Loucy (cell line): Measurements from ENCODE around the gene HOXA6.

ENCODE experiments used
- H2AFZ ChIP-seq: fragments of 200-600 bp; sonication (generic); 2 replicates; pipeline ENCODE4 v1.6.0; 2016; ENCODE audit warnings: antibody characterized with exemption, mild to moderate bottlenecking, low read length, moderate library complexity
- H3F3A ChIP-seq: fragments of 200-600 bp; 2 replicates; pipeline ENCODE4 v1.6.0; 2016; ENCODE audit warnings: antibody characterized with exemption, low read depth, mild to moderate bottlenecking
- H3K27me3 ChIP-seq: fragments of 200-600 bp; sonication (generic); 2 replicates; pipeline ENCODE4 v1.6.1; 2014; ENCODE audit warnings: low read length, mild to moderate bottlenecking; ENCODE audit not compliant: insufficient read depth, poor library complexity, severe bottlenecking
- H3K36me3 ChIP-seq: fragments of 200-600 bp; sonication (generic); 2 replicates; pipeline ENCODE4 v1.6.1; 2016; ENCODE audit warnings: low read length; ENCODE audit not compliant: insufficient read depth
- H3K4me1 ChIP-seq: fragments of 200-600 bp; sonication (generic); 2 replicates; pipeline ENCODE4 v1.5.1; 2014; ENCODE audit warnings: low read length, mild to moderate bottlenecking; ENCODE audit not compliant: insufficient read depth, poor library complexity, severe bottlenecking
- H3K4me2 ChIP-seq: fragments of 200-600 bp; sonication (generic); 2 replicates; pipeline ENCODE4 v1.6.0; 2014; ENCODE audit warnings: antibody characterized with exemption, low read length, low read depth, mild to moderate bottlenecking; ENCODE audit not compliant: poor library complexity, severe bottlenecking
- H3K4me3 ChIP-seq: fragments of 200-600 bp; sonication (generic); 2 replicates; pipeline ENCODE4 v1.5.1; 2014; ENCODE audit warnings: low read length, mild to moderate bottlenecking, mixed read lengths; ENCODE audit not compliant: poor library complexity, severe bottlenecking
- H3K79me2 ChIP-seq: fragments of 200-600 bp; sonication (generic); 2 replicates; pipeline ENCODE4 v1.6.1; 2014; ENCODE audit warnings: low read length; ENCODE audit not compliant: insufficient read depth
- H3K9ac ChIP-seq: fragments of 200-600 bp; sonication (generic); 2 replicates; pipeline ENCODE4 v1.6.0; 2014; ENCODE audit warnings: mild to moderate bottlenecking, low read depth, low read length, moderate library complexity; ENCODE audit not compliant: poor library complexity, severe bottlenecking
- H3K9me2 ChIP-seq: fragments of 200-600 bp; sonication (generic); replicated peaks from 2 replicates; pipeline ENCODE4 v1.6.1; 2016; ENCODE audit warnings: low read depth, low read length, mixed read lengths
- H3K9me3 ChIP-seq: fragments of 200-600 bp; sonication (generic); 2 replicates; pipeline ENCODE4 v1.6.1; 2014; ENCODE audit warnings: mild to moderate bottlenecking, antibody characterized with exemption, low read length, low read depth; ENCODE audit not compliant: insufficient read depth
- H4K20me1 ChIP-seq: fragments of 200-600 bp; sonication (generic); 2 replicates; pipeline ENCODE4 v1.6.0; 2014; ENCODE audit warnings: antibody characterized with exemption, low read length, mild to moderate bottlenecking; ENCODE audit not compliant: insufficient read depth, poor library complexity, severe bottlenecking
- CTCF ChIP-seq: fragments of 200-600 bp; sonication (generic); conservative IDR thresholded peaks from 2 replicates; pipeline ENCODE4 v1.5.1; 2014; ENCODE audit warnings: mild to moderate bottlenecking, antibody characterized with exemption, low read length
- EZH2phosphoT487 ChIP-seq: fragments of 200-600 bp; IDR thresholded peaks from 2 replicates; pipeline ENCODE4 v1.6.1; 2018; ENCODE audit warnings: antibody characterized with exemption, mild to moderate bottlenecking, moderate library complexity, borderline replicate concordance

The HOXA6 gene

GRCh38 chr7:27158436-27159265 lies 11.1 kb upstream of the HOXA6 start:
- H3K4me1 ChIP-seq: peaks cover 19% of the 10 kb centered on the region
- peak overlapping the region; percentile 91 for H3K4me2 ChIP-seq
- peak overlapping the region; percentile 99 for H3K9ac ChIP-seq
- H3K36me3 ChIP-seq: peaks cover 17% of the 10 kb centered on the region
- no peaks in the 10 kb centered on the region for H3K9me3 ChIP-seq
- H4K20me1 ChIP-seq: peaks cover 19% of the 10 kb centered on the region
- peaks cover 19% of the 10 kb centered on the region for H3K27me3 ChIP-seq
- TF ChIP-seq EZH2phosphoT487 (no peak), CTCF (no peak)
- H3K9me2 ChIP-seq: no peaks in the 10 kb centered on the region
- peaks cover 98% of the 10 kb centered on the region for H3K79me2 ChIP-seq
- H3F3A ChIP-seq: peaks cover 12% of the 10 kb centered on the region; the same call in 1 of the 2 replicates
- peak overlapping the region; percentile 94 for H3K4me3 ChIP-seq
- H2AFZ ChIP-seq: no peak overlapping the region

GRCh38 chr7:27157702-27158431 lies 10.3 kb upstream of the HOXA6 start:
- no peak for TF ChIP-seq CTCF
- no peak for TF ChIP-seq EZH2phosphoT487
- H3K27me3 ChIP-seq: peaks cover 11% of the 10 kb centered on the region
- H3K9ac ChIP-seq: peak overlapping the region; percentile 99
- H3K79me2 ChIP-seq: peaks cover 98% of the 10 kb centered on the region
- peaks cover 11% of the 10 kb centered on the region for H4K20me1 ChIP-seq
- peaks cover 9% of the 10 kb centered on the region for H3K36me3 ChIP-seq
- no peaks in the 10 kb centered on the region for H3K9me2 ChIP-seq
- peak overlapping the region; percentile 94 for H3K4me3 ChIP-seq
- H3K9me3 ChIP-seq: no peaks in the 10 kb centered on the region
- H2AFZ ChIP-seq: no peak overlapping the region
- peaks cover 27% of the 10 kb centered on the region for H3K4me1 ChIP-seq
- peaks cover 10% of the 10 kb centered on the region; the same call in 1 of the 2 replicates for H3F3A ChIP-seq
- H3K4me2 ChIP-seq: peak overlapping the region; percentile 91

- peaks cover 6% of the 10 kb centered on the region for H3K27me3 ChIP-seq
These were observed 9.5 kb upstream of the HOXA6 start for GRCh38 chr7:27156916-27157701.

More at GRCh38 chr7:27156916-27157701, 9.5 kb upstream of the HOXA6 start:
- peaks cover 98% of the 10 kb centered on the region for H3K79me2 ChIP-seq
- peaks cover 29% of the 10 kb centered on the region for H3K4me1 ChIP-seq
- H2AFZ ChIP-seq: no peak overlapping the region
- H3K4me3 ChIP-seq: peak overlapping the region; percentile 94
- no peaks in the 10 kb centered on the region for H3K9me2 ChIP-seq
- 0 out of 2 replicates have a peak, but pooled peaks cover 3% of the 10 kb centered on the region for H3K36me3 ChIP-seq
- H3K9ac ChIP-seq: peak overlapping the region; percentile 99
- peak overlapping the region; percentile 91 for H3K4me2 ChIP-seq
- TF ChIP-seq EZH2phosphoT487 (no peak), CTCF (no peak)
- peaks cover 5% of the 10 kb centered on the region for H4K20me1 ChIP-seq
- no peaks in the 10 kb centered on the region for H3K9me3 ChIP-seq
- peaks cover 5% of the 10 kb centered on the region; the same call in 1 of the 2 replicates for H3F3A ChIP-seq
